Neutrophil (primary cell): ENCODE results near the gene RNF4.

Experiments
- H3K27ac ChIP-seq: fragments of 200-600 bp; sonication (generic); 2 replicates; pipeline ENCODE4 v1.5.1; 2016; ENCODE audit warnings: mild to moderate bottlenecking, moderate library complexity
- H3K27me3 ChIP-seq: fragments of 200-600 bp; sonication (generic); 2 replicates; pipeline ENCODE4 v1.6.0; 2016; ENCODE audit warnings: mild to moderate bottlenecking
- H3K36me3 ChIP-seq: fragments of 200-600 bp; sonication (generic); 2 replicates; pipeline ENCODE4 v1.5.1; 2017
- H3K4me1 ChIP-seq, 2 experiments: fragments of 200-600 bp in 1 of 2; sonication (generic) in 1 of 2; 1 replicate in 1 of 2; 2 replicates in 1 of 2; pipeline versions ENCODE4 v1.5.1 to v1.6.1; 2013 to 2016; ENCODE audit warnings: low read depth in 1 of 2, low read length in 1 of 2, mild to moderate bottlenecking in 1 of 2, moderate library complexity in 1 of 2; ENCODE audit not compliant: control insufficient read depth in 1 of 2, insufficient read depth in 1 of 2
- H3K4me3 ChIP-seq, 2 experiments: fragments of 200-600 bp in 1 of 2; sonication (generic) in 1 of 2; 1 replicate in 1 of 2; 2 replicates in 1 of 2; pipeline ENCODE4 v1.5.1; 2013 to 2016; ENCODE audit warnings: low read depth in 1 of 2, low read length in 1 of 2, mild to moderate bottlenecking in 1 of 2, moderate library complexity in 1 of 2
- H3K9me3 ChIP-seq: fragments of 200-600 bp; sonication (generic); 2 replicates; pipeline ENCODE4 v1.5.1; 2016
- CTCF ChIP-seq: fragments of 200-600 bp; sonication (generic); IDR thresholded peaks from 2 replicates; pipeline ENCODE4 v1.5.1; 2016; ENCODE audit warnings: antibody characterized with exemption

The RNF4 gene

GRCh38 chr4:2484993-2485392, 16.1 kb downstream of the RNF4 start:
- H3K9me3 ChIP-seq = no peaks in the 10 kb centered on the region
- peaks cover 45 to 50% of the 10 kb centered on the region in 2 experiments for H3K4me1 ChIP-seq
- peak overlapping the region; percentile 86 for H3K27ac ChIP-seq
- TF ChIP-seq CTCF = no peak
- H3K4me3 ChIP-seq = peak overlapping the region; percentile 41 to 48
- no peaks in the 10 kb centered on the region for H3K27me3 ChIP-seq
- peaks cover 9% of the 10 kb centered on the region for H3K36me3 ChIP-seq

DNA sequence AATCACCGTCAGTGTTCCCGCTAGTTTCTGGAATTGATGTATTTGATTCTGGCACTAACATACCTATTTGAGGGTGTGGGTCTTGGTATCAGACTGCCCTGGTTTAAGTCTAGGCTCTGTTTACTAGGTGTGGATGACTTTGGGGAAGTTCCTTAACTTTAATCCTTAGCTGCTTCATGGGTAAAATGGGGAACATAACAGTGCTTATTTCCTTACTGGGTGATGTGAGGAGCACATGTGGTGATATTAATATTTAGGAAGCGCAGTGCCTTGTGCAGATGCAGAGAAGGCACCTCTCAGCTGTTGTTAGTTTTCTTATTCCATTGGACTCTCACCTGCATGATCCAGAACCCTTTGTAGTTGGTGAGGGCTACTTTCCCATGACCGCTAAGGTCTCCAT, 17.1 kb downstream of the RNF4 start:
- Histone ChIP-seq H3K36me3 (peaks cover 19% of the 10 kb centered on the region), H3K4me1 (peaks cover 42 to 46% of the 10 kb centered on the region in 2 experiments), H3K27ac (peak overlapping the region; percentile 86)

GRCh38 chr4:2486981-2487380, 18.1 kb downstream of the RNF4 start:
- peaks cover 42 to 46% of the 10 kb centered on the region in 2 experiments for H3K4me1 ChIP-seq
- H3K4me3 ChIP-seq = no peak overlapping the region
- no peaks in the 10 kb centered on the region for H3K9me3 ChIP-seq
- H3K36me3 ChIP-seq = peaks cover 27% of the 10 kb centered on the region
- TF ChIP-seq CTCF = no peak
- no peaks in the 10 kb centered on the region for H3K27me3 ChIP-seq
- peak overlapping the region; percentile 86 for H3K27ac ChIP-seq

More for the DNA sequence above, 17.1 kb downstream of the RNF4 start:
- no peak for TF ChIP-seq CTCF
- H3K4me3 ChIP-seq = peak overlapping the region; percentile 41 to 48
- H3K27me3 ChIP-seq = no peaks in the 10 kb centered on the region
- no peaks in the 10 kb centered on the region for H3K9me3 ChIP-seq

- no peaks in the 10 kb centered on the region for H3K27me3 ChIP-seq
- H3K36me3 ChIP-seq = peaks cover 34% of the 10 kb centered on the region
- peak overlapping the region; percentile 86 for H3K27ac ChIP-seq
- peaks cover 36 to 39% of the 10 kb centered on the region in 2 experiments for H3K4me1 ChIP-seq
- no peak for TF ChIP-seq CTCF
- H3K9me3 ChIP-seq = no peaks in the 10 kb centered on the region
- no peak overlapping the region for H3K4me3 ChIP-seq
These were observed 18.7 kb downstream of the RNF4 start for GRCh38 chr4:2487632-2488031.

DNA sequence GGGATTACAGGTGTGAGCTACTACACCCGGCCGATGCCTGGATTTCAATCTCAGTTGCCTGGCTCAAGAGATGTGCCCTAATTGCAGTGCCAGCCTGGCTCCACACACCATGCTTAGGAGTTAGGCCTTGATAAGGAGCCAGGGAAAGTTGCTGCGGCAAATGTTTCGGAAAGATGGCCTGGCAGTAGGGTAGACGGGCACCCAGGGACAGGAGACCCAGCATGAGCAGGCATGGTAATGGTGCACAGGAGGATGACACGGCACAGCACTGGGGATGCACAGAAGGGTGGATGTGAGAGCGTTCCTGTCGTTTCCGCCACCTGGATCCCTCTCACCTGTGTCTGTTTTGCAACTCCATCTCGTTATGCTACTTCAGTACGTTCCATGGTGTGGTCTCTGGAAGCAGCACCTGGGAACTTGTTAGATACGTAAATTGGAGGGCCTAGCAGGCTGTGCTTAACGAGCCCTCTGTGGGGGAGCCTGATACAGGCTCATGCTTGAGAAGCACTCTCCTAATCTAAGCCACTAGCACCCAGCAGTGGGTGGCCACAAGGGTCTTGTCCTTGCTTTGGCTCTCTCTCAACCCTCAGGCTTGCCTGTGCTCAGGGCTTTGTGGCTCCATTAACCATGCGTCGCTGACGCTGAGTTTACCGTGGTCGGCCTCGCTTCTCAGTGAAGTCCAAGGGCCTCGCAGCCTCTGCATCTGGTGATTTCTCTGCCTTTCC, 20.3 kb downstream of the RNF4 start:
- no peak for TF ChIP-seq CTCF
- H3K36me3 ChIP-seq = peaks cover 38% of the 10 kb centered on the region
- H3K4me3 ChIP-seq = no peak overlapping the region
- H3K9me3 ChIP-seq = no peaks in the 10 kb centered on the region
- no peak overlapping the region for H3K27ac ChIP-seq
- no peaks in the 10 kb centered on the region for H3K27me3 ChIP-seq
- peaks cover 28 to 30% of the 10 kb centered on the region in 2 experiments for H3K4me1 ChIP-seq
